Uterus (tissue), 2 donors: ENCODE data around the gene ABCB8.

Source experiments
- POLR2A ChIP-seq, 2 donors: fragments of 450-650 bp; IDR thresholded peaks; one replicate each; pipeline ENCODE4 v1.6.1; 2016; ENCODE audit warnings: antibody characterized with exemption in 2 of 2, mild to moderate bottlenecking in 1 of 2, moderate library complexity in 1 of 2
- TF ChIP-seq, protein P1 (sequence below), 4 experiments: fragments of 200-600 bp in 2 of 4; fragments of 450-650 bp in 2 of 4; sonication (generic) in 2 of 4; IDR thresholded peaks; one replicate each; pipeline ENCODE4 v1.5.1; 2016 to 2019; ENCODE audit warnings: antibody characterized with exemption in 4 of 4, mild to moderate bottlenecking in 2 of 4, moderate library complexity in 1 of 4

DNA sequence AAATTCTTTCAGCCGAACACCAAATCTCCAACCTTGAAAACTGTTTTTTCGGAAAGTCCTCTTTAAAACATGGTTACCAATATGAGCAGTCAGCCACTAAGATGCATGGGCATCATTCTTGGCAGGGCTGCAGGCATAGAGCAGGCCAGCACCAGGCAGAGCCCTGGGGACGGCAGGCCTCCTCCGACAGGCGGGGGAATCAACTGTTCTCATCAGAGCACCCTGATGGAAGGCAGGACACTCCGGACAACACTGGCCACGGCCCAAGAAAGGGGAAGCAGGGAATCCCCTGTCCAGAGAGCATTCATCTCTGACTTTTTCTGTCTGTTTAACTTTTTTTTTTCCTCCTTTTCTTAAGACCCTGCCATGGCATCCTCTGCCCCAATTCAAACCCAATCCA is 38.8 kb upstream of the ABCB8 start:
- TF ChIP-seq, protein P1, sequence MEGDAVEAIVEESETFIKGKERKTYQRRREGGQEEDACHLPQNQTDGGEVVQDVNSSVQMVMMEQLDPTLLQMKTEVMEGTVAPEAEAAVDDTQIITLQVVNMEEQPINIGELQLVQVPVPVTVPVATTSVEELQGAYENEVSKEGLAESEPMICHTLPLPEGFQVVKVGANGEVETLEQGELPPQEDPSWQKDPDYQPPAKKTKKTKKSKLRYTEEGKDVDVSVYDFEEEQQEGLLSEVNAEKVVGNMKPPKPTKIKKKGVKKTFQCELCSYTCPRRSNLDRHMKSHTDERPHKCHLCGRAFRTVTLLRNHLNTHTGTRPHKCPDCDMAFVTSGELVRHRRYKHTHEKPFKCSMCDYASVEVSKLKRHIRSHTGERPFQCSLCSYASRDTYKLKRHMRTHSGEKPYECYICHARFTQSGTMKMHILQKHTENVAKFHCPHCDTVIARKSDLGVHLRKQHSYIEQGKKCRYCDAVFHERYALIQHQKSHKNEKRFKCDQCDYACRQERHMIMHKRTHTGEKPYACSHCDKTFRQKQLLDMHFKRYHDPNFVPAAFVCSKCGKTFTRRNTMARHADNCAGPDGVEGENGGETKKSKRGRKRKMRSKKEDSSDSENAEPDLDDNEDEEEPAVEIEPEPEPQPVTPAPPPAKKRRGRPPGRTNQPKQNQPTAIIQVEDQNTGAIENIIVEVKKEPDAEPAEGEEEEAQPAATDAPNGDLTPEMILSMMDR (IDR thresholded peaks at IDR 0.05) = no peak
- TF ChIP-seq POLR2A (IDR thresholded peaks at IDR 0.05) = no peak
